Right atrium auricular region (tissue), 2 donors: ENCODE data around the gene CLSTN1. TPM values are rescaled to one million over a fixed set of nuclear protein-coding genes. Genes with fewer than 3 reads are reported as not detected.

Experiments used
- DNase-seq: peaks from one replicate; pipeline ENCODE4 v3.0.0-alpha.2; 2019; ENCODE audit warnings: low spot score
- H3K27ac ChIP-seq, 2 donors: fragments of 200-600 bp; sonication (generic); 1 replicate in 1 of 2; 2 replicates in 1 of 2; pipeline ENCODE4 v1.5.1; 2016 to 2019
- H3K27me3 ChIP-seq, 2 donors: fragments of 200-600 bp; sonication (generic); one replicate each; pipeline versions ENCODE4 v1.5.1 to v1.6.0; 2017 to 2019
- H3K36me3 ChIP-seq: fragments of 200-600 bp; sonication (generic); one replicate; pipeline ENCODE4 v1.5.1; 2016
- H3K4me1 ChIP-seq, 2 donors: fragments of 200-600 bp; sonication (generic); one replicate each; pipeline versions ENCODE4 v1.5.1 to v1.6.0; 2017 to 2019
- H3K4me3 ChIP-seq, 2 donors: fragments of 200-600 bp; sonication (generic); 1 replicate in 1 of 2; 2 replicates in 1 of 2; pipeline ENCODE4 v1.5.1; 2017 to 2019; ENCODE audit warnings: mild to moderate bottlenecking in 1 of 2, moderate library complexity in 1 of 2
- H3K9me3 ChIP-seq, 2 donors: fragments of 200-600 bp; sonication (generic); one replicate each; pipeline ENCODE4 v1.5.1; 2019
- CTCF ChIP-seq, 2 donors: fragments of 200-600 bp; sonication (generic); IDR thresholded peaks; one replicate each; pipeline ENCODE4 v1.5.1; 2019; ENCODE audit warnings: antibody characterized with exemption in 2 of 2
- total RNA-seq, 2 donors: library from RNA; depleted of rRNA; stranded (reverse); fragments of >200 nt; gene quantifications; one replicate each; pipeline ENCODE4 v1.1.0, GENCODE V29; 2016

The CLSTN1 gene
- total RNA-seq, 2 donors from 2014 or later: 47.5 to 54.0 TPM

GRCh38 chr1:9723926-9724325 is 99.8 kb downstream of the CLSTN1 start:
- no peak for TF ChIP-seq CTCF (IDR thresholded peaks at IDR 0.05)

DNA sequence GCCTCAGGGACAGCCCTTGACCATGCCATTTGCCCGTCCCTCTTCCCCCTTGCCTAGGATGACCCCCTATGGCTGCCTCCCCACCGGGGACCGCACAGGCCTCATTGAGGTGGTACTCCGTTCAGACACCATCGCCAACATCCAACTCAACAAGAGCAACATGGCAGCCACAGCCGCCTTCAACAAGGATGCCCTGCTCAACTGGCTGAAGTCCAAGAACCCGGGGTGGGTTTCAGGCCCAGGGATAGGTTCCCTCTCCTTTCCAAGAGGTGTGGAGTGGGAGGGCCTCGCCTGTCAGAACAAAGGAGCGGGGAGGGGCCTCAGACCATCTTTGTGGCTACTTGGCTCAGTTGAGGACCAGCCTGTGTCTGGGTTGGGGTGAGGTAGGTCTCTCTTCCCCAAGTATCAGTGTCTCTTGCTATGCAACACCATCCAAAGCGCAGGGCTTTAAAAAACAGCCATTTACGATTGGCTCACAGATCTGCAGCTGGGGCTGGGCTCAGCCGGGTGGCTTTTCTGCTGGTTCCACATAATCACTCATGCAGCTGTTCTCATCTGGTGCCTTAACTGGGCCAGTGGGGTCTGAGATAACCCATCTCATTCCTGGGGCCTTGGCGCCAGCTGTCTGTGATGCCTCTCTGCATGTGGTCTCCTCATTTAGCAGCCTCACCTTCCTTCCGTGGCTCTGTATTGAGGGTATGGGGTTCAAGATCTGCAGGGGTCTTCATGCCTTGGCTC is 100.5 kb downstream of the CLSTN1 start:
- H3K36me3 ChIP-seq: peaks cover 24% of the 10 kb centered on the region
- no peak overlapping the region for H3K27ac ChIP-seq
- TF ChIP-seq CTCF (IDR thresholded peaks at IDR 0.05): no peak
- DNase-seq: no peak
- H3K4me1 ChIP-seq: peaks cover 0 to 6% of the 10 kb centered on the region in 2 donors
- no peak overlapping the region for H3K4me3 ChIP-seq
- H3K27me3 ChIP-seq: no peaks in the 10 kb centered on the region
- peaks cover 0 to 10% of the 10 kb centered on the region in 2 donors for H3K9me3 ChIP-seq

More at GRCh38 chr1:9723926-9724325, 99.8 kb downstream of the CLSTN1 start:
- H3K36me3 ChIP-seq: peaks cover 31% of the 10 kb centered on the region
- peaks cover 0 to 5% of the 10 kb centered on the region in 2 donors for H3K4me1 ChIP-seq
- no peak for DNase-seq
- H3K27me3 ChIP-seq: no peaks in the 10 kb centered on the region
- H3K27ac ChIP-seq: no peak overlapping the region
- H3K9me3 ChIP-seq: peaks cover 0 to 10% of the 10 kb centered on the region in 2 donors
- H3K4me3 ChIP-seq: no peak overlapping the region

DNA sequence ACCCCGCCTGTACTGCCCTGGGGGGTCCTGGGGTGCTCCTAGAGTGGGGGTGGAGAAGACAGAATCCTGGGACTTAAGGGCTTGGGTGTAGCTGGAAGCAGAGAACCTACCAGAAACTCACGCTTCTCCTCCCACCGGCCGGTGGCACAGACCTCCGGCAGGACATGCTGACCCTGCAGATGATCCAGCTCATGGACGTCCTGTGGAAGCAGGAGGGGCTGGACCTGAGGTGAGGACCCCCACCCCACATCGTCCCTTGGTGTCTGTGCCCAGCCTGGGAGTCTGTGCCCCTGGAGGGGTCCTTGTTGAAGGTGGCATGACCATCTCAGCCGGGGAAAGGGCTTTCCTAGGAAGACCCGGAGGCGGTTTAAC is 101.4 kb downstream of the CLSTN1 start:
- H3K4me3 ChIP-seq: no peak overlapping the region
- TF ChIP-seq CTCF (IDR thresholded peaks at IDR 0.05): no peak
- H3K9me3 ChIP-seq: peaks cover 0 to 10% of the 10 kb centered on the region in 2 donors
- no peak for DNase-seq
- peaks cover 0 to 6% of the 10 kb centered on the region in 2 donors for H3K4me1 ChIP-seq
- no peak overlapping the region for H3K27ac ChIP-seq
- no peaks in the 10 kb centered on the region for H3K27me3 ChIP-seq
- H3K36me3 ChIP-seq: peaks cover 21% of the 10 kb centered on the region

- Histone ChIP-seq H3K27ac (no peak overlapping the region), H3K27me3 (no peaks in the 10 kb centered on the region), H3K9me3 (peaks cover 0 to 10% of the 10 kb centered on the region in 2 donors), H3K4me1 (peaks cover 0 to 6% of the 10 kb centered on the region in 2 donors), H3K36me3 (peaks cover 16% of the 10 kb centered on the region), H3K4me3 (no peak overlapping the region)
- DNase-seq: no peak
- peak; percentile 51 to 76 for TF ChIP-seq CTCF (IDR thresholded peaks at IDR 0.05)
These were observed 102.0 kb downstream of the CLSTN1 start for GRCh38 chr1:9721606-9722377.

DNA sequence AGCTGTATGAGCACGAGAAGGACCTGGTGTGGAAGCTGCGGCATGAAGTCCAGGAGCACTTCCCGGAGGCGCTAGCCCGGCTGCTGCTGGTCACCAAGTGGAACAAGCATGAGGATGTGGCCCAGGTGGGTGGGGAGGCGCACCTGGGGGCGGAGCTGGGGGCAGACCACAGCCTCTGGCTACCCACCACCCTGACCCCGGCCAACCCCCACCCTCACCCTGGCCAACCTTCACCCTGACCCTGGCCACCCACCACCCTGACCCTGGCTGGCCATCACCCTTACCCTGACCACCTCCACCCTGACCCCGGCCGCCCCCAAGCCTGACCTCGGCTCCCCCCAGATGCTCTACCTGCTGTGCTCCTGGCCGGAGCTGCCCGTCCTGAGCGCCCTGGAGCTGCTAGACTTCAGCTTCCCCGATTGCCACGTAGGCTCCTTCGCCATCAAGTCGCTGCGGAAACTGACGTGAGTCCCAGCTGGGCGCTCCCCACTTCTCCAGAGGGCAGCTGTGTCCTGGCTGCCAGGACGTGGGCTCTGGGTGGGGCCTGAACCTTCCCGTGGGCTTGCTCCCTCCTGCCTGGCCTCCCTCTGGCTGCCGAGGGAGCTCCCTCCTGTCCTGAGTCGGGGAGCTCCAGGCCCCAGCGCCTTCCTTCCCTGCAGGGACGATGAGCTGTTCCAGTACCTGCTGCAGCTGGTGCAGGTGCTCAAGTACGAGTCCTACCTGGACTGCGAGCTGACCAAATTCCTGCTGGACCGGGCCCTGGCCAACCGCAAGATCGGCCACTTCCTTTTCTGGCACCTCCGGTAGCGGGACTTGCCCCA is 102.8 kb downstream of the CLSTN1 start:
- H3K27me3 ChIP-seq: no peaks in the 10 kb centered on the region
- H3K4me1 ChIP-seq: peaks cover 0 to 6% of the 10 kb centered on the region in 2 donors
- H3K4me3 ChIP-seq: no peak overlapping the region
- no peak for DNase-seq
- H3K36me3 ChIP-seq: peaks cover 22% of the 10 kb centered on the region
- peaks cover 0 to 10% of the 10 kb centered on the region in 2 donors for H3K9me3 ChIP-seq
- H3K27ac ChIP-seq: no peak overlapping the region
- no peak for TF ChIP-seq CTCF (IDR thresholded peaks at IDR 0.05)
